Suprapubic skin (tissue), 4 donors: Measurements from ENCODE around the gene FGF12.

ENCODE experiments used
- CTCF ChIP-seq, 2 donors: fragments of 200-600 bp in 1 of 2; fragments of 450-650 bp in 1 of 2; sonication (generic) in 1 of 2; IDR thresholded peaks; one replicate each; pipeline ENCODE4 v1.5.1; 2016 to 2019; ENCODE audit warnings: antibody characterized with exemption in 2 of 2, mild to moderate bottlenecking in 1 of 2, moderate library complexity in 1 of 2
- EP300 ChIP-seq: sonication (generic); formaldehyde crosslinking; IDR thresholded peaks from one replicate; pipeline ENCODE4 v1.6.1; 2017; ENCODE audit warnings: antibody characterized with exemption
- POLR2A ChIP-seq, 2 donors: fragments of 450-650 bp; IDR thresholded peaks; one replicate each; pipeline ENCODE4 v1.6.1; 2017; ENCODE audit warnings: antibody characterized with exemption in 2 of 2, mild to moderate bottlenecking in 2 of 2, moderate library complexity in 2 of 2
- POLR2AphosphoS5 ChIP-seq, 3 donors: sonication (generic); formaldehyde crosslinking; IDR thresholded peaks; one replicate each; pipeline ENCODE4 v1.6.1; 2017; ENCODE audit warnings: antibody characterized with exemption in 3 of 3

GRCh38 chr3:192307631-192308030 lies 419.7 kb downstream of the FGF12 start:
- TF ChIP-seq POLR2A (IDR thresholded peaks at IDR 0.05) = no peak
- TF ChIP-seq CTCF (IDR thresholded peaks at IDR 0.05) = no peak
- TF ChIP-seq POLR2AphosphoS5 (IDR thresholded peaks at IDR 0.05) = no peak
- no peak for TF ChIP-seq EP300
